CD4-positive, alpha-beta T cell (primary cell): ENCODE measurements around the gene BCL6B. TPM values are rescaled to one million over a fixed set of nuclear protein-coding genes. Genes with fewer than 3 reads are reported as not detected.

Source experiments
- ATAC-seq: fragments of 200-7000 bp; cut with Tn5 transposase; one replicate; pipeline ENCODE4 v1.10.0; 2022; ENCODE audit warnings: mild to moderate bottlenecking; ENCODE audit not compliant: poor library complexity
- CTCF ChIA-PET: fragments of 350-600 bp; sonication (Branson Sonifier 250); formaldehyde crosslinking; loops from one replicate; lab custom pipeline; 2021; ENCODE audit warnings: antibody characterized with exemption, inconsistent platforms; lab: Charles Lee
- POLR2A ChIA-PET: fragments of 350-600 bp; sonication (Branson Sonifier 250); formaldehyde crosslinking; loops from one replicate; lab custom pipeline; 2021; ENCODE audit warnings: antibody characterized with exemption, inconsistent platforms; lab: Charles Lee
- DNase-seq, 14 experiments: peaks; one replicate each; pipeline ENCODE4 v3.0.0-alpha.2; 2013 to 2020; ENCODE audit warnings: mixed read lengths in 2 of 14
- H3K27ac ChIP-seq, 2 donors: one replicate each; pipeline versions ENCODE4 v1.5.1 to v1.7.0; 2013; ENCODE audit warnings: low read length in 2 of 2, low read depth in 1 of 2, mild to moderate bottlenecking in 1 of 2
- H3K27me3 ChIP-seq, 2 experiments: 1 replicate in 1 of 2; 2 replicates in 1 of 2; pipeline versions ENCODE4 v1.6.1 to v1.7.0; 2013; ENCODE audit warnings: low read length in 2 of 2, control low read depth in 1 of 2, mild to moderate bottlenecking in 1 of 2, moderate library complexity in 1 of 2; ENCODE audit not compliant: insufficient read depth in 2 of 2, control insufficient read depth in 1 of 2
- H3K36me3 ChIP-seq: one replicate; pipeline ENCODE4 v1.6.1; 2013; ENCODE audit warnings: low read length, control low read depth; ENCODE audit not compliant: insufficient read depth
- H3K4me1 ChIP-seq: one replicate; pipeline ENCODE4 v1.6.1; 2013; ENCODE audit warnings: low read length, control low read depth; ENCODE audit not compliant: insufficient read depth
- H3K4me3 ChIP-seq: one replicate; pipeline ENCODE4 v1.5.1; 2013; ENCODE audit warnings: mild to moderate bottlenecking, low read length, moderate library complexity
- H3K9me3 ChIP-seq, 2 experiments: 1 replicate in 1 of 2; 2 replicates in 1 of 2; pipeline versions ENCODE4 v1.6.1 to v1.7.0; 2013; ENCODE audit warnings: low read length in 2 of 2, mild to moderate bottlenecking in 2 of 2, control low read depth in 1 of 2, moderate library complexity in 1 of 2; ENCODE audit not compliant: control insufficient read depth in 1 of 2, insufficient read depth in 1 of 2
- H3K27ac Mint-ChIP-seq: one replicate; pipeline ENCODE4 v1.8.0; 2020; ENCODE audit warnings: mixed read lengths
- H3K27me3 Mint-ChIP-seq: one replicate; pipeline ENCODE4 v1.8.0; 2021; ENCODE audit warnings: mixed read lengths
- H3K36me3 Mint-ChIP-seq: one replicate; pipeline ENCODE4 v1.8.0; 2021; ENCODE audit warnings: low read depth, mixed read lengths
- H3K4me1 Mint-ChIP-seq: one replicate; pipeline ENCODE4 v1.8.0; 2021; ENCODE audit warnings: low read depth, mixed read lengths
- H3K4me3 Mint-ChIP-seq: one replicate; pipeline ENCODE4 v1.8.0; 2020; ENCODE audit warnings: mild to moderate bottlenecking, mixed read lengths
- H3K9me3 Mint-ChIP-seq: one replicate; pipeline ENCODE4 v1.8.0; 2020; ENCODE audit warnings: mixed read lengths
- intact Hi-C, 2 experiments: fragments of 100-400 bp; cut with DNase I in 1 of 2; cut with micrococcal nuclease in 1 of 2; formaldehyde crosslinking; loops; one replicate each; pipeline versions ENCODE4 v1.15.1 to v1.9.0; 2023 to 2025; cut with DNase I, micrococcal nuclease
- total RNA-seq, 174 experiments: library from RNA in 2 of 174; stranded (reverse) in 2 of 174; gene quantifications; one replicate each; pipeline ENCODE4 v1.2.3 and lab custom pipeline; 2021 to 2026
- TF ChIP-seq, protein P1 (sequence below): fragments of 200-600 bp; IDR thresholded peaks from one replicate; pipeline ENCODE4 v1.8.0; 2022; ENCODE audit warnings: antibody characterized with exemption, mild to moderate bottlenecking

BCL6B gene
- total RNA-seq, 2 experiments from 2014 or later: not detected

DNA sequence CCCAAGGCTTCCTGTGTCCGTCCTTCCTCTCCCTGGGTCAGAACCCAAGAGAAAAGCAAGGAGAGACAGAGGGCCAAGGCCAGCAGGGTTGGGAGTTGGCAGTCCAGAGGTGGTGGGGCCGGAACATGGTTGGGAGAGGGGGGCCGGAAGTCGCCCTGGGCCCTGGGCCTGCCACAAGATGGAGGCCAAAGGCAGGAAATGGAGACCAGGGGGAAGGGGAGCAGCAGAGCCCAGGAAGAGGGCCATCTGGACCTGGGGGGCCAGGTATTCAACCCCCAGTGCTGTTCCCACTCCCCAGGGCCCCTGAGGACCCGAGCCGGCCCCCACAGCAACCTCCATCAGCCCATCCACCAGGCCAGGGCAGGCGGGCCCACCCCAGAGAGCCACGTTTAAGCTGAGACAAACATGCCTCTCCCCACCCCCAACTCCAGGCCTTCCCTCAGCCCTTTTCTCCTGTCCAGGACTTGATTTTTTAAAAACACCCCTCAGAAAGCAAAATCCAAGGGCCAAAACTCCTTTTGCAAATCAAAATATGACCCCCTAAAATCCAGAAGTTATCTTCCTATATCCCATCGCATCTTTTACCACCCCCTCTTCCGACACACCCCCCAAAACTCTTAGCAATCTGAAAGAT lies 4.4 kb upstream of the BCL6B start:
- intact Hi-C loops: loop anchor here in 1 of 2 experiments (10.0 kb wide), 4 partner anchors 264 to 1524 kb away; partner anchors contain the start of genes NDEL1, RPL26 and XAF1
- CTCF ChIA-PET: no interaction called here
- Mint-ChIP-seq H3K27me3 (peaks cover 10% of the 10 kb centered on the region), H3K36me3 (peaks cover 25% of the 10 kb centered on the region), H3K9me3 (no peaks in the 10 kb centered on the region), H3K4me1 (peaks cover 67% of the 10 kb centered on the region), H3K27ac (peak overlapping the region; percentile 98), H3K4me3 (no peak overlapping the region)
- H3K36me3 ChIP-seq: peaks cover 20% of the 10 kb centered on the region
- no peak for ATAC-seq
- TF ChIP-seq, protein P1, sequence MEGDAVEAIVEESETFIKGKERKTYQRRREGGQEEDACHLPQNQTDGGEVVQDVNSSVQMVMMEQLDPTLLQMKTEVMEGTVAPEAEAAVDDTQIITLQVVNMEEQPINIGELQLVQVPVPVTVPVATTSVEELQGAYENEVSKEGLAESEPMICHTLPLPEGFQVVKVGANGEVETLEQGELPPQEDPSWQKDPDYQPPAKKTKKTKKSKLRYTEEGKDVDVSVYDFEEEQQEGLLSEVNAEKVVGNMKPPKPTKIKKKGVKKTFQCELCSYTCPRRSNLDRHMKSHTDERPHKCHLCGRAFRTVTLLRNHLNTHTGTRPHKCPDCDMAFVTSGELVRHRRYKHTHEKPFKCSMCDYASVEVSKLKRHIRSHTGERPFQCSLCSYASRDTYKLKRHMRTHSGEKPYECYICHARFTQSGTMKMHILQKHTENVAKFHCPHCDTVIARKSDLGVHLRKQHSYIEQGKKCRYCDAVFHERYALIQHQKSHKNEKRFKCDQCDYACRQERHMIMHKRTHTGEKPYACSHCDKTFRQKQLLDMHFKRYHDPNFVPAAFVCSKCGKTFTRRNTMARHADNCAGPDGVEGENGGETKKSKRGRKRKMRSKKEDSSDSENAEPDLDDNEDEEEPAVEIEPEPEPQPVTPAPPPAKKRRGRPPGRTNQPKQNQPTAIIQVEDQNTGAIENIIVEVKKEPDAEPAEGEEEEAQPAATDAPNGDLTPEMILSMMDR: no peak
- no peak for DNase-seq
- POLR2A ChIA-PET: interaction anchor here (1.0 kb wide), 1 partner anchor 104 kb away, joined by 3 read pairs; no protein-coding TSS in a partner anchor
- H3K4me1 ChIP-seq: peaks cover 71% of the 10 kb centered on the region
- no peak overlapping the region for H3K27ac ChIP-seq
- no peak overlapping the region for H3K4me3 ChIP-seq
- no peaks in the 10 kb centered on the region for H3K9me3 ChIP-seq
- no peaks in the 10 kb centered on the region for H3K27me3 ChIP-seq

GRCh38 chr17:7019367-7019766 lies 3.5 kb upstream of the BCL6B start:
- Histone ChIP-seq H3K4me1 (peaks cover 71% of the 10 kb centered on the region), H3K27me3 (no peaks in the 10 kb centered on the region), H3K27ac (no peak overlapping the region), H3K9me3 (no peaks in the 10 kb centered on the region), H3K4me3 (no peak overlapping the region), H3K36me3 (peaks cover 15% of the 10 kb centered on the region)
- ChIA-PET POLR2A (interaction anchor here (1.0 to 2.8 kb wide), 2 partner anchors 105 to 109 kb away, joined by 3 to 7 read pairs; no protein-coding TSS in a partner anchor), CTCF (no interaction called here)
- Mint-ChIP-seq H3K9me3 (no peaks in the 10 kb centered on the region), H3K4me3 (no peak overlapping the region), H3K4me1 (peaks cover 64% of the 10 kb centered on the region), H3K36me3 (peaks cover 18% of the 10 kb centered on the region), H3K27me3 (peaks cover 11% of the 10 kb centered on the region), H3K27ac (no peak overlapping the region)
- TF ChIP-seq, protein P1: no peak
- ATAC-seq (no peak), DNase-seq (no peak)
- intact Hi-C loops: loop anchor here in 1 of 2 experiments (10.0 kb wide), 4 partner anchors 265 to 1525 kb away; partner anchors contain the start of genes NDEL1, RPL26 and XAF1

DNA sequence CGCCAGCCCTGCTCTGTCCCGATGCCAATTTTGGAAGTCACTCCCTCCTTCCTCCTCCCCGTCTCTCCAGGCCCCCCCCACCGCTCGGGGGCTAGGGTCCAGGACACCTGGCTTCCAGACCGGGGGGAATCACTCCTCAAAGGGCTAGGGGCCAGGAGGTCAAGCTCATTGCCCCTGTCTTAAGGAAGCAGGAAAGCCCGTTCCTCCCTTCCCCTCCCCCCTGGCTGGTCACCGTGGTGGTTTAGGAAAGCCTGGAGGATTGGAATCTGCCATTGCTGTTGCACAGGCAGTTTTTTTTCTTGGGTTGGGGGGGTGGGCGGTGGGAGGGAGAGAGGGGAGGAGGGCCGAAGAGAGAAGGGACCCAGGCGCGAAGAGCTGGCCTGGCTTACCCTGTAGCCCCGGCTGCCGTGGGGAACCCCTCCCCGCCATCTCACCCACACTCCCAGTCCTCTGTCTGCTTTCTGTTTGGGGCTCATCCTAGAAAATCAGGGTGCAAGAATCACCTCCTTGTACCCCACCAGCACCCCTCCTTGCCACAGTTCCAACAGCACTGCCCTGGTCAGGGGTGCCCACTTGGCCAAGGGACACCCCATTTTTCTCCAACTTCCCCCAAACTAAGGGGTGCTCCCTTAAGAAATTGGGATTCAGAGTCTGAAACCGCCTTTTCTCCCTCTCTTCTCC lies 2.9 kb upstream of the BCL6B start:
- Mint-ChIP-seq H3K27me3 (peaks cover 11% of the 10 kb centered on the region), H3K27ac (no peak overlapping the region), H3K9me3 (no peaks in the 10 kb centered on the region), H3K4me3 (peak overlapping the region; percentile 1), H3K4me1 (peaks cover 62% of the 10 kb centered on the region), H3K36me3 (peaks cover 16% of the 10 kb centered on the region)
- no peak overlapping the region for H3K27ac ChIP-seq
- H3K9me3 ChIP-seq: no peaks in the 10 kb centered on the region
- ChIA-PET POLR2A (interaction anchor here (0.7 to 8.1 kb wide), 3 partner anchors 16 to 109 kb away, joined by 3 to 62 read pairs (median 7); partner anchors contain the start of gene SLC16A13), CTCF (interaction anchor here (1.0 kb wide), 1 partner anchor 106 kb away, joined by 3 read pairs; no protein-coding TSS in a partner anchor)
- intact Hi-C loops: loop anchor here (5.0 to 10.0 kb wide), 5 partner anchors 178 to 1525 kb away; partner anchors contain the start of genes NDEL1 (in 1 of the 2), RPL26 (in 1 of the 2) and XAF1 (in 1 of the 2)
- TF ChIP-seq, protein P1: no peak
- peaks cover 15% of the 10 kb centered on the region for H3K36me3 ChIP-seq
- no peak overlapping the region for H3K4me3 ChIP-seq
- no peaks in the 10 kb centered on the region for H3K27me3 ChIP-seq
- peaks cover 72% of the 10 kb centered on the region for H3K4me1 ChIP-seq
- no peak for ATAC-seq
- DNase-seq: no peak
